ENCODE data around the gene HPCAL1. TPM values are rescaled to one million over a fixed set of nuclear protein-coding genes. Genes with fewer than 3 reads are reported as not detected.

Gene HPCAL1
- total RNA-seq, 1 donor from 2014 or later: 3.7 TPM

DNA sequence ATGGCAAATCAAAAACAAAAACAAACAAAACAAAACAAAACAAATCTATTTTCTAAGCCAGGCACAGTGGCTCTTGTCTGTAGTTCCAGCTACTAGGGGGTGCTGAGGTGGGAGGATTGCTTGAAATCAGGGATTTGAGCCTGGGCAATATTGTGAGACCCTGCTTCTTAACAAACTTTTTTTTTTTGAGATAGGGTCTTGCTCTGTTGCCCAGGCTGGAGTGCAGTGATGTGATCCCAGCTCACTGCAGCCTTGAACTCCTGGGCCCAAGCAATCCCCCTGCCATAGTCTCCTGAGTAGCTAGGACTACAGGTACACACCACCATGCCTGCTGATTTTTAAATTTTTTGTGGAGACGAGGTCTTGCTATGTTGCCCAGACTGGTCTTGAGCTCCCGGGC lies 6.2 kb downstream of the HPCAL1 start:
- H3K36me3 Mint-ChIP-seq: no peaks in the 10 kb centered on the region

DNA sequence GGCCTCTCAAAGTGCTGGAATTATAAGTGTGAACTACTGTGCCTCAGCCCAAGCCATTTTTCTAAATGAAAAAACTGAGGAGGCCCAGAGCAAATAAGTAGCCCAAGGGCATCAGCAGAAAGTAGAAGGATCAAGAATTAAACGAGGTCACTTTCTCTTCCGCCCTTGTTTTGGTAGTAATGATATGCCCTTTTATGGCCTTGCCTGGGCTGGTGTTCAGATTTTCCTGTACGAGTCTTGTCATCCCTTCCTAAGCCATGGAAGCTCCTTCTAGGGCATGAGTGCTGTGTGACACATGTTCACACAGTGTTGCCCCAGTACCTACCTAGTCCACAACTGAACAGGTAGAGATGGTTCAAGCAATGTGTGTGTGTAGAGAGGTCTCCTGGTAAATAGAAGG lies 6.6 kb downstream of the HPCAL1 start:
- Histone ChIP-seq H3F3A (ENCODE audit: low read depth) (peaks cover 6% of the 10 kb centered on the region), H3K79me2 (ENCODE audit: low read depth) (no peaks in the 10 kb centered on the region), H3K4me3 (no peak overlapping the region), H4K20me1 (ENCODE audit: low read depth) (peaks cover 16% of the 10 kb centered on the region), H3K9ac (no peak overlapping the region), H2AFZ (replicated peaks) (no peak overlapping the region), H3K9me3 (ENCODE audit: low read depth) (no peaks in the 10 kb centered on the region), H3K4me1 (peaks cover 7% of the 10 kb centered on the region), H3K36me3 (no peaks in the 10 kb centered on the region), H3K4me2 (no peak overlapping the region), H3K27me3 (peaks cover 42% of the 10 kb centered on the region), H3K27ac (no peak overlapping the region)
- Mint-ChIP-seq H3K4me3 (no peak overlapping the region), H3K36me3 (no peaks in the 10 kb centered on the region), H3K9me3 (no peaks in the 10 kb centered on the region), H3K27me3 (ENCODE audit: insufficient read depth, low read depth) (peaks cover 19% of the 10 kb centered on the region), H3K4me1 (peaks cover 6% of the 10 kb centered on the region), H3K27ac (no peak overlapping the region)
- DNase-seq (ENCODE audit: low spot score): no peak
- TF ChIP-seq EZH2 (IDR thresholded peaks at IDR 0.05): no peak
- TF ChIP-seq, protein P1, sequence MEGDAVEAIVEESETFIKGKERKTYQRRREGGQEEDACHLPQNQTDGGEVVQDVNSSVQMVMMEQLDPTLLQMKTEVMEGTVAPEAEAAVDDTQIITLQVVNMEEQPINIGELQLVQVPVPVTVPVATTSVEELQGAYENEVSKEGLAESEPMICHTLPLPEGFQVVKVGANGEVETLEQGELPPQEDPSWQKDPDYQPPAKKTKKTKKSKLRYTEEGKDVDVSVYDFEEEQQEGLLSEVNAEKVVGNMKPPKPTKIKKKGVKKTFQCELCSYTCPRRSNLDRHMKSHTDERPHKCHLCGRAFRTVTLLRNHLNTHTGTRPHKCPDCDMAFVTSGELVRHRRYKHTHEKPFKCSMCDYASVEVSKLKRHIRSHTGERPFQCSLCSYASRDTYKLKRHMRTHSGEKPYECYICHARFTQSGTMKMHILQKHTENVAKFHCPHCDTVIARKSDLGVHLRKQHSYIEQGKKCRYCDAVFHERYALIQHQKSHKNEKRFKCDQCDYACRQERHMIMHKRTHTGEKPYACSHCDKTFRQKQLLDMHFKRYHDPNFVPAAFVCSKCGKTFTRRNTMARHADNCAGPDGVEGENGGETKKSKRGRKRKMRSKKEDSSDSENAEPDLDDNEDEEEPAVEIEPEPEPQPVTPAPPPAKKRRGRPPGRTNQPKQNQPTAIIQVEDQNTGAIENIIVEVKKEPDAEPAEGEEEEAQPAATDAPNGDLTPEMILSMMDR (IDR thresholded peaks at IDR 0.05): no peak
- TF ChIP-seq EZH2phosphoT487 (IDR thresholded peaks at IDR 0.05): no peak

More for the DNA sequence above, 6.2 kb downstream of the HPCAL1 start:
- H2AFZ ChIP-seq (replicated peaks): no peak overlapping the region
- H3K9me3 Mint-ChIP-seq: no peaks in the 10 kb centered on the region
- H3K27ac ChIP-seq: no peak overlapping the region
- H3K79me2 ChIP-seq (ENCODE audit: low read depth): no peaks in the 10 kb centered on the region
- no peaks in the 10 kb centered on the region for H3K36me3 ChIP-seq
- no peak overlapping the region for H3K4me2 ChIP-seq
- no peak overlapping the region for H3K4me3 Mint-ChIP-seq
- H3K9me3 ChIP-seq (ENCODE audit: low read depth): no peaks in the 10 kb centered on the region
- H3K4me1 ChIP-seq: peaks cover 11% of the 10 kb centered on the region
- H3K9ac ChIP-seq: no peak overlapping the region
- peaks cover 7% of the 10 kb centered on the region for H3K4me1 Mint-ChIP-seq
- H3F3A ChIP-seq (ENCODE audit: low read depth): peaks cover 10% of the 10 kb centered on the region
- H4K20me1 ChIP-seq (ENCODE audit: low read depth): peaks cover 20% of the 10 kb centered on the region
- H3K27me3 ChIP-seq: peaks cover 46% of the 10 kb centered on the region
- no peak for DNase-seq (ENCODE audit: low spot score)
- H3K27me3 Mint-ChIP-seq (ENCODE audit: insufficient read depth, low read depth): peaks cover 21% of the 10 kb centered on the region
- H3K4me3 ChIP-seq: no peak overlapping the region
- TF ChIP-seq, protein P1 (IDR thresholded peaks at IDR 0.05): no peak
- TF ChIP-seq EZH2 (IDR thresholded peaks at IDR 0.05): no peak
- TF ChIP-seq EZH2phosphoT487 (IDR thresholded peaks at IDR 0.05): no peak
- H3K27ac Mint-ChIP-seq: no peak overlapping the region

DNA sequence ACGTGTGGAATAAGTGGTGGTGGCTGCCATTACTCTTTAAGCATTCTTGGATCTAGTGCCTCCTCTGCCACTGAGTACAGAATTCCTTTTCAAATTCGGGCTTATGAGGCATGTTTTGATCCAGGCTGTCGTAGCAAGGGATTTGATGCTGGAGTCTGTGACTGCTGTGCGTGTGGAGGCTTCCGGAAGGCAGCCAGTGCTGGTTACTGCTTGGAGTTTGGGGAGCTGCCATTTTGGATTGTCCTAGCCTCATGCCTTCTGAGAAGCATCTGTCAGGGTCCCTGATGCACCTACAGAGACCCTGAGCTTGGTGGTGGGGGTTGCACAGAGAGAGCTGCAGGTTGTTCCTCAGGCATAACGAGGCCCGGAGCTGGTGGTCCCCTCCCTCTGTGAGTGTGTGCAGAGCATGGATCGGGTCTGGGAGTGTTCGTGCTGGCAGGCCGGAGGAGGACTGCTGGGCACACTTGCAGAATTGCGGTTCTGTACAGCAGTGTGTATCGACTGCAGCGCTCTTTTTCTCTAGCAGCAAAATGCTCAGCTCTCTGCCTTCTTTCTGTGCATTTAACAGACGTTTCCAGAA lies 7.7 kb downstream of the HPCAL1 start:
- Histone ChIP-seq H3K27me3 (peaks cover 31% of the 10 kb centered on the region), H3K4me1 (no peaks in the 10 kb centered on the region), H3K4me3 (no peak overlapping the region), H3F3A (ENCODE audit: low read depth) (no peaks in the 10 kb centered on the region), H3K79me2 (ENCODE audit: low read depth) (no peaks in the 10 kb centered on the region), H3K9me3 (ENCODE audit: low read depth) (no peaks in the 10 kb centered on the region), H3K36me3 (no peaks in the 10 kb centered on the region), H3K9ac (no peak overlapping the region), H3K4me2 (no peak overlapping the region), H4K20me1 (ENCODE audit: low read depth) (peaks cover 5% of the 10 kb centered on the region), H3K27ac (no peak overlapping the region), H2AFZ (replicated peaks) (no peak overlapping the region)
- TF ChIP-seq EZH2 (IDR thresholded peaks at IDR 0.05): no peak
- no peaks in the 10 kb centered on the region for H3K9me3 Mint-ChIP-seq
- no peak for DNase-seq (ENCODE audit: low spot score)
- no peaks in the 10 kb centered on the region for H3K36me3 Mint-ChIP-seq
- peaks cover 1% of the 10 kb centered on the region for H3K4me1 Mint-ChIP-seq
- H3K27ac Mint-ChIP-seq: peak overlapping the region; percentile 7
- H3K4me3 Mint-ChIP-seq: no peak overlapping the region
- H3K27me3 Mint-ChIP-seq (ENCODE audit: insufficient read depth, low read depth): peaks cover 12% of the 10 kb centered on the region

DNA sequence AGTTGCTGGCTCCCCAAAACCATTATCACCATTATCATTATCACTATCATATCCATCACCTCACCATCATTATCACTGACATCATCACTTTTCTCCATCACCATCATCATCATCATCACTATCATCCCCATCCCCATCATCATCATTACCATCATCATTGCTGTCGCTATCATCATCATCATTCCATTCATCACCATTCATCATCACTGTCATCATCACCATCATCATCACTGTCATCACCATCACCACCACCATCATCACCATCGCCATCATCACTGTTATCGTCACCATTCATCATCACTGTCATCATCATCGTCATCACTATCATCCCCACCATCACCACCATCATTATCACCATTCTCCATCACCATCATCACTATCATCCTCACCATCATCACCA lies 9.0 kb downstream of the HPCAL1 start:
- Mint-ChIP-seq H3K4me3 (no peak overlapping the region), H3K4me1 (peaks cover 7% of the 10 kb centered on the region), H3K27ac (no peak overlapping the region), H3K36me3 (no peaks in the 10 kb centered on the region), H3K9me3 (no peaks in the 10 kb centered on the region), H3K27me3 (ENCODE audit: insufficient read depth, low read depth) (peaks cover 6% of the 10 kb centered on the region)
- no peaks in the 10 kb centered on the region for H4K20me1 ChIP-seq (ENCODE audit: low read depth)
- no peak overlapping the region for H2AFZ ChIP-seq (replicated peaks)
- H3K4me3 ChIP-seq: no peak overlapping the region
- H3K9ac ChIP-seq: no peak overlapping the region
- H3K4me2 ChIP-seq: no peak overlapping the region
- no peaks in the 10 kb centered on the region for H3F3A ChIP-seq (ENCODE audit: low read depth)
- no peaks in the 10 kb centered on the region for H3K79me2 ChIP-seq (ENCODE audit: low read depth)
- no peak overlapping the region for H3K27ac ChIP-seq
- no peaks in the 10 kb centered on the region for H3K9me3 ChIP-seq (ENCODE audit: low read depth)
- peaks cover 17% of the 10 kb centered on the region for H3K27me3 ChIP-seq
- no peaks in the 10 kb centered on the region for H3K36me3 ChIP-seq
- DNase-seq (ENCODE audit: low spot score): no peak
- TF ChIP-seq, protein P1 (IDR thresholded peaks at IDR 0.05): no peak
- TF ChIP-seq EZH2phosphoT487 (IDR thresholded peaks at IDR 0.05) (no peak), EZH2 (IDR thresholded peaks at IDR 0.05) (no peak)
- H3K4me1 ChIP-seq: no peaks in the 10 kb centered on the region

Measured in neural progenitor cell (in vitro differentiated cells).